HL-60 (cell line): Measurements from ENCODE around the gene HERC2.

Source experiments
- DNase-seq, 2 experiments: peaks; one replicate each; pipeline ENCODE4 v3.0.0-alpha.2; 2010 to 2020; ENCODE audit warnings: low read depth in 1 of 2, low spot score in 1 of 2
- H3K27ac ChIP-seq: fragments of 250-450 bp; sonication (Bioruptor Pico); replicated peaks from 2 replicates; pipeline ENCODE4 v1.5.1; 2020; ENCODE audit warnings: mild to moderate bottlenecking, moderate library complexity
- H3K27me3 ChIP-seq: fragments of 250-450 bp; sonication (Bioruptor Pico); 2 replicates; pipeline ENCODE4 v1.5.1; 2021; ENCODE audit warnings: mild to moderate bottlenecking, moderate library complexity; ENCODE audit not compliant: insufficient read depth, poor library complexity, severe bottlenecking
- H3K4me3 ChIP-seq: replicated peaks from 2 replicates; pipeline ENCODE4 v1.5.1; 2011; ENCODE audit warnings: mild to moderate bottlenecking, control low read depth, low read length; ENCODE audit not compliant: insufficient read depth
- GABPA ChIP-seq: IDR thresholded peaks from 2 replicates; pipeline ENCODE4 v1.6.1; 2012; ENCODE audit warnings: low read depth
- POLR2AphosphoS5 ChIP-seq: IDR thresholded peaks from 2 replicates; pipeline ENCODE4 v1.6.1; 2012; ENCODE audit warnings: low read depth
- SPI1 ChIP-seq: IDR thresholded peaks from 2 replicates; pipeline ENCODE4 v1.6.1; 2012; ENCODE audit warnings: low read depth, mild to moderate bottlenecking, borderline replicate concordance
- TF ChIP-seq, protein P1 (sequence below): IDR thresholded peaks from 2 replicates; pipeline ENCODE4 v1.6.1; 2012; ENCODE audit warnings: low read depth; ENCODE audit not compliant: insufficient replicate concordance
- TF ChIP-seq, protein P2 (sequence below): IDR thresholded peaks from one replicate; pipeline ENCODE4 v1.5.1; 2011; ENCODE audit warnings: low read length, control low read depth, inconsistent platforms; ENCODE audit not compliant: insufficient read depth

The HERC2 gene

GRCh38 chr15:28112101-28112760 is 209.7 kb downstream of the HERC2 start:
- H3K27me3 ChIP-seq, result peaks cover 8% of the 10 kb centered on the region
- TF ChIP-seq, protein P1, sequence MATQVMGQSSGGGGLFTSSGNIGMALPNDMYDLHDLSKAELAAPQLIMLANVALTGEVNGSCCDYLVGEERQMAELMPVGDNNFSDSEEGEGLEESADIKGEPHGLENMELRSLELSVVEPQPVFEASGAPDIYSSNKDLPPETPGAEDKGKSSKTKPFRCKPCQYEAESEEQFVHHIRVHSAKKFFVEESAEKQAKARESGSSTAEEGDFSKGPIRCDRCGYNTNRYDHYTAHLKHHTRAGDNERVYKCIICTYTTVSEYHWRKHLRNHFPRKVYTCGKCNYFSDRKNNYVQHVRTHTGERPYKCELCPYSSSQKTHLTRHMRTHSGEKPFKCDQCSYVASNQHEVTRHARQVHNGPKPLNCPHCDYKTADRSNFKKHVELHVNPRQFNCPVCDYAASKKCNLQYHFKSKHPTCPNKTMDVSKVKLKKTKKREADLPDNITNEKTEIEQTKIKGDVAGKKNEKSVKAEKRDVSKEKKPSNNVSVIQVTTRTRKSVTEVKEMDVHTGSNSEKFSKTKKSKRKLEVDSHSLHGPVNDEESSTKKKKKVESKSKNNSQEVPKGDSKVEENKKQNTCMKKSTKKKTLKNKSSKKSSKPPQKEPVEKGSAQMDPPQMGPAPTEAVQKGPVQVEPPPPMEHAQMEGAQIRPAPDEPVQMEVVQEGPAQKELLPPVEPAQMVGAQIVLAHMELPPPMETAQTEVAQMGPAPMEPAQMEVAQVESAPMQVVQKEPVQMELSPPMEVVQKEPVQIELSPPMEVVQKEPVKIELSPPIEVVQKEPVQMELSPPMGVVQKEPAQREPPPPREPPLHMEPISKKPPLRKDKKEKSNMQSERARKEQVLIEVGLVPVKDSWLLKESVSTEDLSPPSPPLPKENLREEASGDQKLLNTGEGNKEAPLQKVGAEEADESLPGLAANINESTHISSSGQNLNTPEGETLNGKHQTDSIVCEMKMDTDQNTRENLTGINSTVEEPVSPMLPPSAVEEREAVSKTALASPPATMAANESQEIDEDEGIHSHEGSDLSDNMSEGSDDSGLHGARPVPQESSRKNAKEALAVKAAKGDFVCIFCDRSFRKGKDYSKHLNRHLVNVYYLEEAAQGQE, result no peak
- no peak for TF ChIP-seq SPI1
- TF ChIP-seq GABPA, result no peak
- TF ChIP-seq, protein P2, sequence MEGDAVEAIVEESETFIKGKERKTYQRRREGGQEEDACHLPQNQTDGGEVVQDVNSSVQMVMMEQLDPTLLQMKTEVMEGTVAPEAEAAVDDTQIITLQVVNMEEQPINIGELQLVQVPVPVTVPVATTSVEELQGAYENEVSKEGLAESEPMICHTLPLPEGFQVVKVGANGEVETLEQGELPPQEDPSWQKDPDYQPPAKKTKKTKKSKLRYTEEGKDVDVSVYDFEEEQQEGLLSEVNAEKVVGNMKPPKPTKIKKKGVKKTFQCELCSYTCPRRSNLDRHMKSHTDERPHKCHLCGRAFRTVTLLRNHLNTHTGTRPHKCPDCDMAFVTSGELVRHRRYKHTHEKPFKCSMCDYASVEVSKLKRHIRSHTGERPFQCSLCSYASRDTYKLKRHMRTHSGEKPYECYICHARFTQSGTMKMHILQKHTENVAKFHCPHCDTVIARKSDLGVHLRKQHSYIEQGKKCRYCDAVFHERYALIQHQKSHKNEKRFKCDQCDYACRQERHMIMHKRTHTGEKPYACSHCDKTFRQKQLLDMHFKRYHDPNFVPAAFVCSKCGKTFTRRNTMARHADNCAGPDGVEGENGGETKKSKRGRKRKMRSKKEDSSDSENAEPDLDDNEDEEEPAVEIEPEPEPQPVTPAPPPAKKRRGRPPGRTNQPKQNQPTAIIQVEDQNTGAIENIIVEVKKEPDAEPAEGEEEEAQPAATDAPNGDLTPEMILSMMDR, result no peak
- TF ChIP-seq POLR2AphosphoS5, result no peak
- DNase-seq, result no peak
- no peak overlapping the region for H3K27ac ChIP-seq
- no peak overlapping the region for H3K4me3 ChIP-seq

DNA sequence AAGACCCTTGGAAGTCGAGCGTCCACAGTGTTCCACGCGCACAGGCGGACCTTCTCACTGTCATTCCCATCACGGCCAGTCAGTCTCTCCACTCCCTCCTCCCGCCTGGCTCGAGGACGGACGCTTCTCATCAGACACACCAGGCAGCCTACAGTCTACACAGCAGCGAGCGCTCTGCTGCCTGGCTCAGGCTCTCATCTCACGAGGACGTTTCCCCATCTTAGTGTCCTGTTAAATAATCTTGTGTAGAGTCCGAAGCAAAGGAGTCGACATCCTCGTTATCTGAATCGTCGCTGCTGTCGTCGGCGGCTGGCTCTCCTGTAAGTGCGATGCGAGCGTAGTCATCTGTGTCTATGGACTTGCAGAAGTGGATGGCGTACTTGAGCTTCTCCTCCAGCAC is 210.4 kb downstream of the HERC2 start:
- Histone ChIP-seq H3K27ac (no peak overlapping the region), H3K4me3 (no peak overlapping the region), H3K27me3 (peaks cover 14% of the 10 kb centered on the region)
- DNase-seq, result no peak
- no peak for TF ChIP-seq GABPA
- TF ChIP-seq, protein P2, result no peak

DNA sequence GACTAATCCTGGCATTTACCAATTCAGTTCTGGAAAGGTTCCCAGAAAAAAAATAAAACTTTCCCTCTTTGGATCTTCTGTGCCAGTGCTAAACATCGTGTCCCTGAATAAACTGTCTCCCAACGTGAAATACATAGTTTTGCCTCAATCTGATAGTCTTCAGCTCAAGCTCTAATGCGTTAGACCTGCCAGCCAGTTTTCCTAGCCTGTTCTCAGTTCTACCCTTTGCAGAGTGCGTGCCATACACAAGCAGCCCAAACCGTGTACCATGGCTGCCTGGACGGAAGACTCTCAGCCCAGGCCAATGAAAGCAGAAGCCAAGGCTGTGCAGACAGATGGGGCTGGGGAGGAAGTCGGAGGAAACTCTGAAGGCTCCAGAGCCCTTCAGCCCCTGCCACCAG is 211.5 kb downstream of the HERC2 start:
- no peak for DNase-seq
- Histone ChIP-seq H3K27ac (no peak overlapping the region), H3K4me3 (no peak overlapping the region), H3K27me3 (peaks cover 17% of the 10 kb centered on the region)
- TF ChIP-seq SPI1, result no peak
- TF ChIP-seq, protein P2, result no peak
- TF ChIP-seq POLR2AphosphoS5, result no peak
- no peak for TF ChIP-seq GABPA
- TF ChIP-seq, protein P1, result no peak
